ENCODE data around the gene RAI2.

DNA sequence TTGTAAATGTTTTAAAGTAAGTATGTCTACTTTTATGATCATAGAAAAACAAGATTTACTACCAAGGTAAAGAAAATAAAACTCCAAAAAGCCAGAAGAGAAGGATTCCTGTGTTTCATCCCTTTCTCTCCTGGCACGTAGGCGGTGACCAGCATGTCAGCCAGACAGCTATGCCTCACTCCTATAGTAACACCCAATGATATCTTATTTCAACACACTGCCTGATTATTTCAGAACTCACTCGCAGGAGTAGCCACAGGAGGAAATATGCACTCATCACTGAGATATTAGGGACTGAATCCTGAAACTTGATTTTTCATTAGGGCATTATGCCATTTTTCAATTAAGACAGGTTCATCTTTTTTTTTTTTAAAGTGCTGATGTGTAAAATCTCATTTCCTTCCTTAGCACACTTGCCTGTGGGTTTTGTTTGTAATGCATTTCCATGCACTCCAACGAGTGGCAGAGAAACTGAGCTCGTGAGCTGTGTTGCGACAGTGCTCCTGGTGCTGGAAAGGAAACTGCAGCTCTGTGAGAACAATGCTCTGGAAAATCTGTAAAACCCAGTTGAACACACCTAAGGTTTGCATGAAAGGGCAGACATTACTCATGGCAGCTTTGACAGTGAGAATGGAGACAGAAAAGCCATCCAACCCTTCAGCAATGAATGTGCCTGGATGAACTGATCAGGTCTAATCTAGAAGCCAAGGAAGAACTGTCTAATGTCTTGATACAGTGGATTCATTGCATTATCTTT lies 18.2 kb downstream of the RAI2 start:
- TF ChIP-seq EZH2phosphoT487 (IDR thresholded peaks at IDR 0.05; ENCODE audit: low read depth): no peak
- TF ChIP-seq, protein P1, sequence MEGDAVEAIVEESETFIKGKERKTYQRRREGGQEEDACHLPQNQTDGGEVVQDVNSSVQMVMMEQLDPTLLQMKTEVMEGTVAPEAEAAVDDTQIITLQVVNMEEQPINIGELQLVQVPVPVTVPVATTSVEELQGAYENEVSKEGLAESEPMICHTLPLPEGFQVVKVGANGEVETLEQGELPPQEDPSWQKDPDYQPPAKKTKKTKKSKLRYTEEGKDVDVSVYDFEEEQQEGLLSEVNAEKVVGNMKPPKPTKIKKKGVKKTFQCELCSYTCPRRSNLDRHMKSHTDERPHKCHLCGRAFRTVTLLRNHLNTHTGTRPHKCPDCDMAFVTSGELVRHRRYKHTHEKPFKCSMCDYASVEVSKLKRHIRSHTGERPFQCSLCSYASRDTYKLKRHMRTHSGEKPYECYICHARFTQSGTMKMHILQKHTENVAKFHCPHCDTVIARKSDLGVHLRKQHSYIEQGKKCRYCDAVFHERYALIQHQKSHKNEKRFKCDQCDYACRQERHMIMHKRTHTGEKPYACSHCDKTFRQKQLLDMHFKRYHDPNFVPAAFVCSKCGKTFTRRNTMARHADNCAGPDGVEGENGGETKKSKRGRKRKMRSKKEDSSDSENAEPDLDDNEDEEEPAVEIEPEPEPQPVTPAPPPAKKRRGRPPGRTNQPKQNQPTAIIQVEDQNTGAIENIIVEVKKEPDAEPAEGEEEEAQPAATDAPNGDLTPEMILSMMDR (IDR thresholded peaks at IDR 0.05; ENCODE audit: low read depth, low read length): no peak
